Skeletal muscle satellite cell (primary cell): Measurements from ENCODE around the gene RHOT2.

Experiments
- H3K27me3 ChIP-seq: 2 replicates; pipeline ENCODE4 v1.7.0; 2013; ENCODE audit warnings: low read length; ENCODE audit not compliant: control insufficient read depth, insufficient read depth
- H3K36me3 ChIP-seq: 2 replicates; pipeline ENCODE4 v1.7.0; 2013; ENCODE audit warnings: mild to moderate bottlenecking, control low read depth, low read length; ENCODE audit not compliant: insufficient read depth
- H3K4me1 ChIP-seq: 2 replicates; pipeline ENCODE4 v1.7.0; 2013; ENCODE audit warnings: low read length; ENCODE audit not compliant: control insufficient read depth, insufficient read depth
- H3K4me2 ChIP-seq: 2 replicates; pipeline ENCODE4 v1.7.0; 2013; ENCODE audit warnings: mild to moderate bottlenecking, low read length
- H3K4me3 ChIP-seq: 2 replicates; pipeline ENCODE4 v1.7.0; 2013; ENCODE audit warnings: low read length
- H3K9ac ChIP-seq: 2 replicates; pipeline ENCODE4 v1.7.0; 2013; ENCODE audit warnings: mild to moderate bottlenecking, low read depth, low read length, moderate library complexity
- H3K9me3 ChIP-seq: replicated peaks from 2 replicates; pipeline ENCODE4 v1.7.0; 2013; ENCODE audit warnings: mild to moderate bottlenecking, control low read depth, low read length

Gene RHOT2

GRCh38 chr16:627454-628239 is 40.3 kb upstream of the RHOT2 start:
- peak overlapping the region; percentile 46 for H3K4me3 ChIP-seq
- H3K4me2 ChIP-seq, result peak overlapping the region; percentile 73
- H3K9me3 ChIP-seq, result no peaks in the 10 kb centered on the region
- H3K36me3 ChIP-seq, result peaks cover 8% of the 10 kb centered on the region
- H3K27me3 ChIP-seq, result no peaks in the 10 kb centered on the region
- H3K9ac ChIP-seq, result no peak overlapping the region
- H3K4me1 ChIP-seq, result peaks cover 34% of the 10 kb centered on the region

- H3K9me3 ChIP-seq, result no peaks in the 10 kb centered on the region
- peaks cover 34% of the 10 kb centered on the region for H3K4me1 ChIP-seq
- no peak overlapping the region for H3K4me2 ChIP-seq
- no peaks in the 10 kb centered on the region for H3K27me3 ChIP-seq
- H3K4me3 ChIP-seq, result no peak overlapping the region
- no peak overlapping the region for H3K9ac ChIP-seq
- peaks cover 8% of the 10 kb centered on the region for H3K36me3 ChIP-seq
Measured at GRCh38 chr16:628321-629061, 39.4 kb upstream of the RHOT2 start.

GRCh38 chr16:629185-629832 is 38.6 kb upstream of the RHOT2 start:
- peaks cover 15% of the 10 kb centered on the region for H3K36me3 ChIP-seq
- H3K27me3 ChIP-seq, result no peaks in the 10 kb centered on the region
- H3K4me1 ChIP-seq, result peaks cover 34% of the 10 kb centered on the region
- no peak overlapping the region for H3K4me3 ChIP-seq
- H3K4me2 ChIP-seq, result no peak overlapping the region
- H3K9me3 ChIP-seq, result no peaks in the 10 kb centered on the region
- no peak overlapping the region for H3K9ac ChIP-seq

GRCh38 chr16:629833-630248 is 38.1 kb upstream of the RHOT2 start:
- Histone ChIP-seq H3K4me3 (no peak overlapping the region), H3K36me3 (peaks cover 16% of the 10 kb centered on the region), H3K9ac (no peak overlapping the region)

GRCh38 chr16:630249-630814 is 37.6 kb upstream of the RHOT2 start:
- Histone ChIP-seq H3K36me3 (peaks cover 16% of the 10 kb centered on the region), H3K9me3 (no peaks in the 10 kb centered on the region), H3K4me3 (no peak overlapping the region), H3K4me2 (no peak overlapping the region), H3K4me1 (peaks cover 35% of the 10 kb centered on the region), H3K9ac (no peak overlapping the region), H3K27me3 (no peaks in the 10 kb centered on the region)

More at GRCh38 chr16:629833-630248, 38.1 kb upstream of the RHOT2 start:
- no peaks in the 10 kb centered on the region for H3K27me3 ChIP-seq
- no peak overlapping the region for H3K4me2 ChIP-seq
- no peaks in the 10 kb centered on the region for H3K9me3 ChIP-seq
- H3K4me1 ChIP-seq, result peaks cover 34% of the 10 kb centered on the region

- Histone ChIP-seq H3K4me2 (no peak within 1 kb of the TSS), H3K27me3 (no peaks in the 10 kb centered on the region), H3K36me3 (peaks cover 13% of the 10 kb centered on the region), H3K4me1 (peaks cover 38% of the 10 kb centered on the region), H3K9ac (no peak within 1 kb of the TSS), H3K9me3 (no peaks in the 10 kb centered on the region), H3K4me3 (no peak within 1 kb of the TSS)
Measured at GRCh38 chr16:630815-631405, 37.0 kb upstream of the RHOT2 start, which contains the start of gene WFIKKN1. TSS of gene WFIKKN1 (plus strand) at chr16:630985. CDS start at chr16:631254, 269 bp downstream.

- peaks cover 32% of the 10 kb centered on the region for H3K4me1 ChIP-seq
- no peak overlapping the region for H3K9ac ChIP-seq
- H3K27me3 ChIP-seq, result no peaks in the 10 kb centered on the region
- H3K36me3 ChIP-seq, result peaks cover 8% of the 10 kb centered on the region
- H3K9me3 ChIP-seq, result no peaks in the 10 kb centered on the region
- H3K4me2 ChIP-seq, result no peak overlapping the region
- no peak overlapping the region for H3K4me3 ChIP-seq
Measured at GRCh38 chr16:631808-632358, 36.0 kb upstream of the RHOT2 start.

- H3K9me3 ChIP-seq, result no peaks in the 10 kb centered on the region
- H3K4me3 ChIP-seq, result no peak overlapping the region
- H3K9ac ChIP-seq, result no peak overlapping the region
- no peak overlapping the region for H3K4me2 ChIP-seq
- no peaks in the 10 kb centered on the region for H3K27me3 ChIP-seq
- peaks cover 8% of the 10 kb centered on the region for H3K36me3 ChIP-seq
- H3K4me1 ChIP-seq, result peaks cover 29% of the 10 kb centered on the region
Measured at GRCh38 chr16:632486-633335, 35.2 kb upstream of the RHOT2 start.

GRCh38 chr16:633336-634050 is 34.4 kb upstream of the RHOT2 start:
- H3K4me3 ChIP-seq, result no peak overlapping the region
- no peaks in the 10 kb centered on the region for H3K27me3 ChIP-seq
- H3K4me2 ChIP-seq, result no peak overlapping the region
- H3K9ac ChIP-seq, result no peak overlapping the region
- H3K36me3 ChIP-seq, result peaks cover 8% of the 10 kb centered on the region
- H3K9me3 ChIP-seq, result no peaks in the 10 kb centered on the region
- H3K4me1 ChIP-seq, result peaks cover 25% of the 10 kb centered on the region
